Kidney epithelial cell (primary cell): ENCODE results near the gene SMC1A. TPM values are rescaled to one million over a fixed set of nuclear protein-coding genes. Genes with fewer than 3 reads are reported as not detected.

Experiments used
- DNase-seq: peaks from one replicate; pipeline ENCODE4 v3.0.0-alpha.2; 2010; ENCODE audit warnings: low read depth
- H3K27me3 ChIP-seq: 2 replicates; pipeline ENCODE4 v1.6.0; 2011; ENCODE audit warnings: low read length; ENCODE audit not compliant: control insufficient read depth, insufficient read depth
- H3K36me3 ChIP-seq: 2 replicates; pipeline ENCODE4 v1.5.1; 2011; ENCODE audit warnings: low read length; ENCODE audit not compliant: control insufficient read depth, insufficient read depth
- H3K4me3 ChIP-seq: 2 replicates; pipeline ENCODE4 v1.5.1; 2011; ENCODE audit warnings: low read depth, mild to moderate bottlenecking, control low read depth, low read length
- CTCF ChIP-seq: IDR thresholded peaks from 2 replicates; pipeline ENCODE4 v1.5.1; 2011; ENCODE audit warnings: mild to moderate bottlenecking, moderate library complexity, low read length, control low read depth, inconsistent platforms; ENCODE audit not compliant: insufficient read depth, poor library complexity, severe bottlenecking
- total RNA-seq: library from RNA; depleted of rRNA; stranded (reverse); fragments of >200 nt; gene quantifications from 2 replicates; pipeline ENCODE4 v1.2.3, GENCODE V29; 2015

SMC1A gene
- total RNA-seq, 1 donor from 2014 or later = 18.8 TPM

DNA sequence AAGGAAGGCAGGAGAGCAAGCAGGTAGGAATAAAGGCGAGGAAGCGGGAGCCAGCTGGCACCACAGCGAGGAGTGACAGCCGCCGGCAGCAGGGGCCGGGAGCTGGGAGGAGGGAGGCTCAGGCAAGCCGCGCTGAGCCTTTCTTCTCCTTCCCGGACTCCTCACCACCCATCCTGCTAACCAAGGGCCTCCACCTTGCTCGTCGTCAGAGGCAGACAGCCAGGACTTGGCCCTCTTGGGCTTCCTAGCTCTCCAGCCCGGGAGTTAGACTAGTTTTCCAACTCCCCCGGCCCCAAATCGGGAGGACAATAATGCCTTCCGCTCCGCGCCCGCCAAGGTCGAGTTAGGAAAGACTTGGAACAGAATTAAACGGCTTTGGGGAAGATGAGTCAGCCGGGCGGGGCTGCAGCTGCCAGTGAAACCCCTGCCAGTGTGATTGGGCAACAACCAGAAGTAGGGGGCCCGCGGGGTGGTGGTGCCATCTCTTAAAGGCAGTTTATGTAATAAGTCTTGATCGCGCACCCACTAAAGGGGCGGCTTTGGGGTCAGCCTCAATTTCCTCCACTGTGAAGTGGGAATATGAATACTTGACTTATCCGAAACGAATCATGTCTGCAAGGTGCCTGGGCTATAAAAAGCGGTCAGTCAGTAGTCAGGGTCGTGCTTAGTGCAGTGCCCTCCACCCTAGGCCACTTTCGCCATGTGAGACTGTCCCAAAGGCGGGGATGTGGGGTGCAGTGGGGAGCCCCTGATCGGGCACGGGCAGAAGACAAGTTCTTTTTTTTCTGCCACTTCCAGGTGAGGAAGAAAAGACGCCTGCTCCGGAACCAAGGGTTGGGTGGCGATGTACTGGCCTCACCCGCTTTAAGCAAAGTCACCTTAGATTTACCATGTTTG is 18.4 kb upstream of the SMC1A start:
- DNase-seq = no peak
- no peak for TF ChIP-seq CTCF
- peaks cover 5% of the 10 kb centered on the region for H3K27me3 ChIP-seq
- no peaks in the 10 kb centered on the region for H3K36me3 ChIP-seq
- H3K4me3 ChIP-seq = peak overlapping the region; percentile 45

DNA sequence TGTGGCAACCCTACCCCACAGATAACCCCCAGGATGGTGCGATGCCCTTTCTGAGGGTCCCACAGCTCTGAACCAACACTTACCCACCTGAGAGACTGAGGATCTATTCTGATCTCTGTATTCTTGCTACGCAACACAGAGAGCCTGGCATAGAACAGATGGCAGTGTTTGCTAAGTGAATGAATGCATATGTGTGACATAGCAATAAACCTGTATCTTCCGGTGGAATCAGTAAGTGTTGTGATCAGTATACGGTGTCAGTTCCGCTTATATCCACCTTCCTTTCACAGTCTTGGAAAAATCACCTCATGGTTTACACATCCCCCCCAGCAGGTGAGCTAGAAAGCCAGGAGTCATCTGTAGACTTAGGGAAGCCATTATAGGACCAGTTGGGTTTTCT is 17.6 kb upstream of the SMC1A start:
- H3K4me3 ChIP-seq = no peak overlapping the region
- H3K36me3 ChIP-seq = no peaks in the 10 kb centered on the region
- peaks cover 6% of the 10 kb centered on the region for H3K27me3 ChIP-seq
- DNase-seq = no peak
- no peak for TF ChIP-seq CTCF

DNA sequence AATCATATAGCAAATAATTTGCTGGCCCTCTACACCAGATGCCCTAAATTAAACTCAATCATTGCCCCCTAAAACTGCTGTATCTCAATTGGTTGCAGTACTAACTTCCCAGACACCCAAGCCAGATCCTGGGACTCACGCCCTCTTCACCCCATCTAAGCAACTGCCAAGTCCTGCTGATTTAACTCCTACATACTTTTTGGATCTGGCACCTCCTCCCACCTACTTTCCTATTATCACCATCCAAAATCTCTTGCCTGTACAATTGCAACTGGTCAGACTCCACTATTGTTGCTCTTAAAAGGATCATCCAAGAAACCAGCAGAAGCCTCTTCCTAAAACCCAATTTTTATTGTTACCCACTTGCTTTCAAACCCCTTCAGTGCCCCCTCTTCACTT is 16.4 kb upstream of the SMC1A start:
- Histone ChIP-seq H3K36me3 (no peaks in the 10 kb centered on the region), H3K4me3 (no peak overlapping the region), H3K27me3 (peaks cover 9% of the 10 kb centered on the region)
- TF ChIP-seq CTCF = no peak
- no peak for DNase-seq

- no peak for DNase-seq
- no peaks in the 10 kb centered on the region for H3K36me3 ChIP-seq
- no peak overlapping the region for H3K4me3 ChIP-seq
- H3K27me3 ChIP-seq = peaks cover 9% of the 10 kb centered on the region
- no peak for TF ChIP-seq CTCF
Observed at GRCh38 chrX:53438174-53438831, 15.8 kb upstream of the SMC1A start.

- H3K36me3 ChIP-seq = no peaks in the 10 kb centered on the region
- no peak for TF ChIP-seq CTCF
- DNase-seq = no peak
- H3K4me3 ChIP-seq = no peak overlapping the region
- peaks cover 9% of the 10 kb centered on the region for H3K27me3 ChIP-seq
Observed at GRCh38 chrX:53437206-53437605, 14.8 kb upstream of the SMC1A start.

DNA sequence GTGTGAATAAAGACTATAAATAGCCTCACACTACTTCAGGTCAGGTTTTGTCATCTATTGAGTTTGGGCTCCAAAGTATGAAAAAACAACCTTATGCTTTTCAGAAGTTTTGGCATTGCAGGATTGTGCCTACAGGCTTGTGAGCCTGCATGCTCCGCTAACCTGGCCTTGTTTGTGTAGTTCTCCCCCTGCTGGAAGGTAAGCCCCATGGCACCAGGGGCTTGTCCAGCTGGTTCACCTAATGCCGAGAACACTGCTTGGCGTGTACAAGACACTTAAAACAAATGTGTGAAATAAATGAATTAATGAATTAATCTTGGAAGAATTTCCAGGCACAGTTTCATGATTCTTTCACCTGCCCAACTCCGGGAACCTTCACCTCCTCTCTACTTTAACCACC is 13.5 kb upstream of the SMC1A start:
- H3K4me3 ChIP-seq = no peak overlapping the region
- peaks cover 3% of the 10 kb centered on the region for H3K27me3 ChIP-seq
- peak; percentile 88 for TF ChIP-seq CTCF
- H3K36me3 ChIP-seq = no peaks in the 10 kb centered on the region
- no peak for DNase-seq
